K562 (cell line): ENCODE measurements around the gene POR. TPM values are rescaled to one million over a fixed set of nuclear protein-coding genes. Genes with fewer than 3 reads are reported as not detected.

Experiments used
- CBX1 ChIP-seq: sonication (generic); IDR thresholded peaks from 2 replicates; pipeline ENCODE4 v1.6.1; 2016; ENCODE audit warnings: antibody characterized with exemption, low read depth, mild to moderate bottlenecking
- CTBP1 ChIP-seq: fragments of 450-650 bp; IDR thresholded peaks from 2 replicates; pipeline ENCODE4 v1.6.1; 2016; ENCODE audit warnings: borderline replicate concordance
- FOXK1 ChIP-seq: sonication (generic); formaldehyde crosslinking; IDR thresholded peaks from 2 replicates; pipeline ENCODE4 v1.8.0; 2022; ENCODE audit warnings: missing genetic modification reagents, mild to moderate bottlenecking, borderline replicate concordance
- HCFC1 ChIP-seq: IDR thresholded peaks from 2 replicates; pipeline ENCODE4 v1.6.1; 2012; ENCODE audit warnings: low read depth, low read length, improper control_type of control experiment
- MYC ChIP-seq, 2 experiments: fragments of 250-450 bp in 1 of 2; sonication (Bioruptor Pico) in 1 of 2; IDR thresholded peaks; 2 replicates each; pipeline versions ENCODE4 v1.5.1 to v1.6.1; 2012 to 2021; ENCODE audit warnings: low read depth in 2 of 2, borderline replicate concordance in 1 of 2, improper control_type of control experiment in 1 of 2, low read length in 1 of 2, mild to moderate bottlenecking in 1 of 2, moderate library complexity in 1 of 2
- NEUROD1 ChIP-seq: fragments of 150-350 bp; IDR thresholded peaks from 2 replicates; pipeline ENCODE4 v1.6.1; 2014; ENCODE audit warnings: borderline replicate concordance, low read length, low read depth; ENCODE audit not compliant: partially characterized antibody
- RBM34 ChIP-seq: fragments of 200-400 bp; formaldehyde crosslinking; IDR thresholded peaks from 2 replicates; pipeline ENCODE4 v1.6.1; 2018; ENCODE audit warnings: low read length, borderline replicate concordance; ENCODE audit not compliant: insufficient read depth
- SIN3B ChIP-seq: fragments of 450-650 bp; IDR thresholded peaks from 2 replicates; pipeline ENCODE4 v1.6.1; 2017; ENCODE audit warnings: low read depth, mild to moderate bottlenecking, moderate library complexity
- TFAP4 ChIP-seq: sonication (generic); formaldehyde crosslinking; IDR thresholded peaks from 2 replicates; pipeline ENCODE4 v1.8.0; 2022; ENCODE audit warnings: missing genetic modification reagents, mild to moderate bottlenecking, moderate library complexity, borderline replicate concordance
- ZNF584 ChIP-seq: fragments of 200-800 bp; sonication (Bioruptor generic); IDR thresholded peaks from 2 replicates; pipeline ENCODE4 v1.6.1; 2016; ENCODE audit warnings: low read depth, mild to moderate bottlenecking, missing genetic modification characterization, missing compliant biosample characterization
- polyA plus RNA-seq, 8 experiments: library from polyadenylated mRNA; depleted of rRNA in 4 of 8; stranded (reverse) in 5 of 8; unstranded in 3 of 8; fragments of >200 nt; fragmentation: Nextera tagmentation in 2 of 8; fragmentation: Illumina TruSeq in 1 of 8; extraction: Ambion mirVana in 2 of 8; extraction: Trizol in 1 of 8; gene quantifications; 2 replicates each; pipeline versions ENCODE4 v1.2.1 to v1.2.3, GENCODE V29; 2011 to 2014; ENCODE audit warnings: inconsistent platforms in 1 of 8, missing spikeins in 1 of 8
- total RNA-seq, 7 experiments: library from RNA; depleted of rRNA in 6 of 7; stranded (reverse); fragments of >200 nt in 6 of 7; fragmentation: Illumina TruSeq in 2 of 7; extraction: Trizol in 2 of 7; gene quantifications; 2 replicates each; pipeline versions ENCODE4 v1.2.1 to v1.2.3, GENCODE V29; 2011 to 2021; ENCODE audit warnings: low replicate concordance in 1 of 7
- TF ChIP-seq, protein P1 (sequence below): fragments of 450-650 bp; IDR thresholded peaks from 2 replicates; pipeline ENCODE4 v1.6.1; 2016; ENCODE audit warnings: missing biosample characterization, missing genetic modification characterization
- TF ChIP-seq, protein P2 (sequence below), 2 experiments: fragments of 450-650 bp; formaldehyde crosslinking in 1 of 2; IDR thresholded peaks; 2 replicates each; pipeline versions ENCODE4 v1.4.0 to v1.6.1; 2014 to 2020; ENCODE audit warnings: mild to moderate bottlenecking in 2 of 2, borderline replicate concordance in 1 of 2, low read depth in 1 of 2
- TF ChIP-seq, protein P3 (sequence below): sonication (generic); formaldehyde crosslinking; IDR thresholded peaks from 2 replicates; pipeline ENCODE4 v1.8.1; 2023; ENCODE audit warnings: mild to moderate bottlenecking, missing genetic modification reagents, moderate library complexity

POR gene
- total and polyA plus RNA-seq, 9 of the 15 experiments (the other 6 are each of a cell fraction or from before 2014, with no cell fraction given): 4.7 to 142 (median 40.8) TPM

DNA sequence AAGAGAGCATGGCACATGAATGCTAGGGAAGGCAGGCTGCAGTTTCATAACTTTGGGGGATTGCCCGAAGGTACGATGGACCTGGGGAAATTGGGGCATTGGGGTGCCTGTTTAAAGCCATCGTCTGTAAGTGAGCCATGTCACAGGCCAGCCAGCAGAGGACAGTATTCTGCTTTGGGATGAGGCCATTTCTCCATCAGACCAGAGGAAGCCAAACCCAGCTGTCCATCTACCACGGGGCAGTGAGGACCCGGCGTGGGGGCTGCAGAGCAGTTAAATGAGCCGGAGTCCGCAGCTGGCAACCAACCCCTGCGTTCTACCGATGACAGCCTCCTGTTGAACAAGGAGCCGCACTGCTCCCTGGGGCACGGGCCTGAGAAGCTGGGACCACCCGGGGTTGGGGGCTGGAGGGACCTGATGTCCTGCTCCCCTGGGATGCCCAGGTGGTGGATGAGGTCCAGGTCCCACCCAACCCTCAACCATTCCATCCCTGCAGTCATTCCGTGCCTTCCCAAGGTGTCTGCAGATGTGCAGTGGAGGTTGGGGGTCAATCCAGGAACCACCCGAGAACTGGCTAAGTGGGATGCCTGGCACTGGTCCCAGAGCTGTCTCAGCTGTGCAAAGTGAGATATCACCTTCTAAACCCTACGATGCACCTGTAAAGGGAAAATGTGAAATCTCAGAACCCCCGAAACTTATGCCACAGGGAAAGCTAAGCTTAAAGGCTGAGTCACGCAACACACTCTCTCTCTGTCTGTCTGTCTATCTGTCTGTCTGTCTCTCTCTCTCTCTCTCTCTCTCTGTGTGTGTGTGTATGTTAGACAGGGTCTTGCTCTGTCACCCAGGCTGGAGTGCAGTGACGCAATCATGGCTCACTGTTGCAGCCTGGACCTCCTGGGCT, 48.2 kb upstream of the POR start (continued):
- TF ChIP-seq, protein P1, sequence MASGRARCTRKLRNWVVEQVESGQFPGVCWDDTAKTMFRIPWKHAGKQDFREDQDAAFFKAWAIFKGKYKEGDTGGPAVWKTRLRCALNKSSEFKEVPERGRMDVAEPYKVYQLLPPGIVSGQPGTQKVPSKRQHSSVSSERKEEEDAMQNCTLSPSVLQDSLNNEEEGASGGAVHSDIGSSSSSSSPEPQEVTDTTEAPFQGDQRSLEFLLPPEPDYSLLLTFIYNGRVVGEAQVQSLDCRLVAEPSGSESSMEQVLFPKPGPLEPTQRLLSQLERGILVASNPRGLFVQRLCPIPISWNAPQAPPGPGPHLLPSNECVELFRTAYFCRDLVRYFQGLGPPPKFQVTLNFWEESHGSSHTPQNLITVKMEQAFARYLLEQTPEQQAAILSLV (tag): peak; percentile 98
- peak; percentile 81 for TF ChIP-seq CTBP1
- peak; percentile 32 for TF ChIP-seq NEUROD1
- TF ChIP-seq CBX1: no peak; the same call in 1 of the 2 replicates
- TF ChIP-seq TFAP4 (CRISPR knock-in tag): peak; percentile 91
- TF ChIP-seq MYC (IDR thresholded peaks at IDR 0.05; ENCODE audit: low read depth, low read length): peak; percentile 50; the same call in 1 of the 2 replicates
- TF ChIP-seq MYC (CRISPR knock-in tag; IDR thresholded peaks at IDR 0.05; ENCODE audit: borderline replicate concordance, low read depth): no peak
- no peak for TF ChIP-seq SIN3B
- no peak for TF ChIP-seq FOXK1 (CRISPR knock-in tag)
- TF ChIP-seq, protein P2, sequence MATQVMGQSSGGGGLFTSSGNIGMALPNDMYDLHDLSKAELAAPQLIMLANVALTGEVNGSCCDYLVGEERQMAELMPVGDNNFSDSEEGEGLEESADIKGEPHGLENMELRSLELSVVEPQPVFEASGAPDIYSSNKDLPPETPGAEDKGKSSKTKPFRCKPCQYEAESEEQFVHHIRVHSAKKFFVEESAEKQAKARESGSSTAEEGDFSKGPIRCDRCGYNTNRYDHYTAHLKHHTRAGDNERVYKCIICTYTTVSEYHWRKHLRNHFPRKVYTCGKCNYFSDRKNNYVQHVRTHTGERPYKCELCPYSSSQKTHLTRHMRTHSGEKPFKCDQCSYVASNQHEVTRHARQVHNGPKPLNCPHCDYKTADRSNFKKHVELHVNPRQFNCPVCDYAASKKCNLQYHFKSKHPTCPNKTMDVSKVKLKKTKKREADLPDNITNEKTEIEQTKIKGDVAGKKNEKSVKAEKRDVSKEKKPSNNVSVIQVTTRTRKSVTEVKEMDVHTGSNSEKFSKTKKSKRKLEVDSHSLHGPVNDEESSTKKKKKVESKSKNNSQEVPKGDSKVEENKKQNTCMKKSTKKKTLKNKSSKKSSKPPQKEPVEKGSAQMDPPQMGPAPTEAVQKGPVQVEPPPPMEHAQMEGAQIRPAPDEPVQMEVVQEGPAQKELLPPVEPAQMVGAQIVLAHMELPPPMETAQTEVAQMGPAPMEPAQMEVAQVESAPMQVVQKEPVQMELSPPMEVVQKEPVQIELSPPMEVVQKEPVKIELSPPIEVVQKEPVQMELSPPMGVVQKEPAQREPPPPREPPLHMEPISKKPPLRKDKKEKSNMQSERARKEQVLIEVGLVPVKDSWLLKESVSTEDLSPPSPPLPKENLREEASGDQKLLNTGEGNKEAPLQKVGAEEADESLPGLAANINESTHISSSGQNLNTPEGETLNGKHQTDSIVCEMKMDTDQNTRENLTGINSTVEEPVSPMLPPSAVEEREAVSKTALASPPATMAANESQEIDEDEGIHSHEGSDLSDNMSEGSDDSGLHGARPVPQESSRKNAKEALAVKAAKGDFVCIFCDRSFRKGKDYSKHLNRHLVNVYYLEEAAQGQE (IDR thresholded peaks at IDR 0.05; ENCODE audit: borderline replicate concordance): peak; percentile 96
- TF ChIP-seq, protein P2 (CRISPR knock-in tag; IDR thresholded peaks at IDR 0.05; ENCODE audit: low read depth): 0 out of 2 replicates have a peak, but pooled peaks have one; percentile 27
- TF ChIP-seq ZNF584: 0 out of 2 replicates have a peak, but pooled peaks have one; percentile 76
- TF ChIP-seq, protein P3, sequence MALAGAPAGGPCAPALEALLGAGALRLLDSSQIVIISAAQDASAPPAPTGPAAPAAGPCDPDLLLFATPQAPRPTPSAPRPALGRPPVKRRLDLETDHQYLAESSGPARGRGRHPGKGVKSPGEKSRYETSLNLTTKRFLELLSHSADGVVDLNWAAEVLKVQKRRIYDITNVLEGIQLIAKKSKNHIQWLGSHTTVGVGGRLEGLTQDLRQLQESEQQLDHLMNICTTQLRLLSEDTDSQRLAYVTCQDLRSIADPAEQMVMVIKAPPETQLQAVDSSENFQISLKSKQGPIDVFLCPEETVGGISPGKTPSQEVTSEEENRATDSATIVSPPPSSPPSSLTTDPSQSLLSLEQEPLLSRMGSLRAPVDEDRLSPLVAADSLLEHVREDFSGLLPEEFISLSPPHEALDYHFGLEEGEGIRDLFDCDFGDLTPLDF (CRISPR knock-in tag): peak; percentile 45; the same call in 1 of the 2 replicates
- no peak for TF ChIP-seq RBM34
- 0 out of 2 replicates have a peak, but pooled peaks have one; percentile 20 for TF ChIP-seq HCFC1
